Astrocyte (in vitro differentiated cells and primary cell): ENCODE measurements around the gene HGFAC. TPM values are rescaled to one million over a fixed set of nuclear protein-coding genes. Genes with fewer than 3 reads are reported as not detected.

Experiments
- DNase-seq: peaks from one replicate; pipeline ENCODE4 v3.0.0-alpha.2; 2010; ENCODE audit warnings: low read depth
- FAIRE-seq: peaks from 2 replicates; lab custom pipeline; 2011; peaks lifted over from hg19 to GRCh38; lab: Jason Lieb, UNC
- H2AFZ ChIP-seq: 2 replicates; pipeline ENCODE4 v1.6.0; 2012; ENCODE audit warnings: low read depth, low read length, inconsistent platforms
- H3K27ac ChIP-seq: 2 replicates; pipeline ENCODE4 v1.5.1; 2011; ENCODE audit warnings: low read depth, low read length, inconsistent platforms
- H3K27me3 ChIP-seq: 2 replicates; pipeline ENCODE4 v1.6.0; 2011; ENCODE audit warnings: low read length, inconsistent platforms; ENCODE audit not compliant: insufficient read depth
- H3K36me3 ChIP-seq: 2 replicates; pipeline ENCODE4 v1.5.1; 2011; ENCODE audit warnings: low read length, inconsistent platforms; ENCODE audit not compliant: insufficient read depth
- H3K4me1 ChIP-seq: 2 replicates; pipeline ENCODE4 v1.5.1; 2011; ENCODE audit warnings: low read length, inconsistent platforms; ENCODE audit not compliant: insufficient read depth
- H3K4me2 ChIP-seq: 2 replicates; pipeline ENCODE4 v1.6.0; 2012; ENCODE audit warnings: low read length, inconsistent platforms
- H3K4me3 ChIP-seq: 2 replicates; pipeline ENCODE4 v1.5.1; 2011; ENCODE audit warnings: low read depth, mild to moderate bottlenecking, low read length, inconsistent platforms; ENCODE audit not compliant: insufficient read depth
- H3K79me2 ChIP-seq: 2 replicates; pipeline ENCODE4 v1.6.0; 2012; ENCODE audit warnings: mild to moderate bottlenecking, low read length, inconsistent platforms; ENCODE audit not compliant: insufficient read depth
- H3K9ac ChIP-seq: 2 replicates; pipeline ENCODE4 v1.6.0; 2012; ENCODE audit warnings: mild to moderate bottlenecking, low read length, inconsistent platforms
- H3K9me3 ChIP-seq: 2 replicates; pipeline ENCODE4 v1.5.1; 2012; ENCODE audit warnings: low read depth, mild to moderate bottlenecking, low read length, inconsistent platforms; ENCODE audit not compliant: insufficient read depth
- H4K20me1 ChIP-seq: 2 replicates; pipeline ENCODE4 v1.6.0; 2012; ENCODE audit warnings: low read length, inconsistent platforms; ENCODE audit not compliant: insufficient read depth
- H3K27ac Mint-ChIP-seq: one replicate; pipeline ENCODE4 v1.8.0; 2021; ENCODE audit warnings: mild to moderate bottlenecking, mixed read lengths; ENCODE audit not compliant: unreplicated experiment
- H3K27me3 Mint-ChIP-seq: one replicate; pipeline ENCODE4 v1.8.0; 2021; ENCODE audit warnings: low read depth, mixed read lengths; ENCODE audit not compliant: unreplicated experiment
- H3K36me3 Mint-ChIP-seq: one replicate; pipeline ENCODE4 v1.8.0; 2021; ENCODE audit warnings: low read depth, mixed read lengths; ENCODE audit not compliant: unreplicated experiment
- H3K4me1 Mint-ChIP-seq: one replicate; pipeline ENCODE4 v1.8.0; 2021; ENCODE audit warnings: low read depth, mixed read lengths; ENCODE audit not compliant: unreplicated experiment
- H3K4me3 Mint-ChIP-seq: one replicate; pipeline ENCODE4 v1.8.0; 2021; ENCODE audit warnings: mild to moderate bottlenecking, moderate library complexity, mixed read lengths; ENCODE audit not compliant: unreplicated experiment
- H3K9me3 Mint-ChIP-seq: one replicate; pipeline ENCODE4 v1.8.0; 2021; ENCODE audit warnings: mild to moderate bottlenecking, mixed read lengths; ENCODE audit not compliant: unreplicated experiment
- EZH2 ChIP-seq: IDR thresholded peaks from 2 replicates; pipeline ENCODE4 v1.6.1; 2012; ENCODE audit warnings: mild to moderate bottlenecking, low read length, inconsistent platforms; ENCODE audit not compliant: insufficient read depth
- total RNA-seq: library from RNA; stranded (reverse); gene quantifications from 2 replicates; pipeline ENCODE4 v1.2.1, GENCODE V29; 2021
- TF ChIP-seq, protein P1 (sequence below): IDR thresholded peaks from 2 replicates; pipeline ENCODE4 v1.5.1; 2011; ENCODE audit warnings: low read depth, mild to moderate bottlenecking, inconsistent platforms, low read length, moderate library complexity; ENCODE audit not compliant: insufficient read depth

HGFAC gene
- total RNA-seq, 1 donor from 2014 or later: 0.52 TPM

DNA sequence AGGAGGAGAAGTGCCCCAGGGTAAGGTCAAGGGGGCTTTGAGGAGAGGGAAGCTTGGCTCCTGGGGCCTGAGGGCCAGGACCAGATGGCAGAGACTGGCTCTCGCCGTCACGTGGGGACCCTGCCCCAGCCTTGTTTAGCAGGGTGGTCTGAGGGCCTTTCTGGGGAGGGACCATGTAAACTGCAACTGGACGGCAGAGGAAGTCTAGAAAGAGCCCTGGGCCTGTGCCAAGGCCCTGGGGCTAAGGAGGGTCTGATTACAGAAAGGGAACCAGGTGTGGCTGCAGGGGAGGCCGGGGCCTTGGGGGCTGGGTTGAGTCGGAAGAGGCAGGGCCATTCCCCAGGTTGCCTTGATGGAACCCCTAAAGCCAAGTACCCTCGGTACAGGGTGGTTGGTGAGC is 1.8 kb upstream of the HGFAC start:
- FAIRE-seq (no peak), DNase-seq (no peak)
- no peaks in the 10 kb centered on the region for H3K27me3 Mint-ChIP-seq
- Histone ChIP-seq H3K27ac (no peak overlapping the region), H4K20me1 (no peaks in the 10 kb centered on the region), H3K4me3 (no peak overlapping the region), H3K9me3 (no peaks in the 10 kb centered on the region), H3K9ac (no peak overlapping the region), H3K4me2 (no peak overlapping the region), H3K79me2 (no peaks in the 10 kb centered on the region), H2AFZ (no peak overlapping the region), H3K4me1 (peaks cover 8% of the 10 kb centered on the region), H3K36me3 (no peaks in the 10 kb centered on the region), H3K27me3 (no peaks in the 10 kb centered on the region)
- H3K36me3 Mint-ChIP-seq: no peaks in the 10 kb centered on the region
- no peaks in the 10 kb centered on the region for H3K9me3 Mint-ChIP-seq
- TF ChIP-seq, protein P1, sequence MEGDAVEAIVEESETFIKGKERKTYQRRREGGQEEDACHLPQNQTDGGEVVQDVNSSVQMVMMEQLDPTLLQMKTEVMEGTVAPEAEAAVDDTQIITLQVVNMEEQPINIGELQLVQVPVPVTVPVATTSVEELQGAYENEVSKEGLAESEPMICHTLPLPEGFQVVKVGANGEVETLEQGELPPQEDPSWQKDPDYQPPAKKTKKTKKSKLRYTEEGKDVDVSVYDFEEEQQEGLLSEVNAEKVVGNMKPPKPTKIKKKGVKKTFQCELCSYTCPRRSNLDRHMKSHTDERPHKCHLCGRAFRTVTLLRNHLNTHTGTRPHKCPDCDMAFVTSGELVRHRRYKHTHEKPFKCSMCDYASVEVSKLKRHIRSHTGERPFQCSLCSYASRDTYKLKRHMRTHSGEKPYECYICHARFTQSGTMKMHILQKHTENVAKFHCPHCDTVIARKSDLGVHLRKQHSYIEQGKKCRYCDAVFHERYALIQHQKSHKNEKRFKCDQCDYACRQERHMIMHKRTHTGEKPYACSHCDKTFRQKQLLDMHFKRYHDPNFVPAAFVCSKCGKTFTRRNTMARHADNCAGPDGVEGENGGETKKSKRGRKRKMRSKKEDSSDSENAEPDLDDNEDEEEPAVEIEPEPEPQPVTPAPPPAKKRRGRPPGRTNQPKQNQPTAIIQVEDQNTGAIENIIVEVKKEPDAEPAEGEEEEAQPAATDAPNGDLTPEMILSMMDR: no peak
- TF ChIP-seq EZH2: no peak
- H3K4me1 Mint-ChIP-seq: no peaks in the 10 kb centered on the region
- H3K27ac Mint-ChIP-seq: no peak overlapping the region
- H3K4me3 Mint-ChIP-seq: no peak overlapping the region

DNA sequence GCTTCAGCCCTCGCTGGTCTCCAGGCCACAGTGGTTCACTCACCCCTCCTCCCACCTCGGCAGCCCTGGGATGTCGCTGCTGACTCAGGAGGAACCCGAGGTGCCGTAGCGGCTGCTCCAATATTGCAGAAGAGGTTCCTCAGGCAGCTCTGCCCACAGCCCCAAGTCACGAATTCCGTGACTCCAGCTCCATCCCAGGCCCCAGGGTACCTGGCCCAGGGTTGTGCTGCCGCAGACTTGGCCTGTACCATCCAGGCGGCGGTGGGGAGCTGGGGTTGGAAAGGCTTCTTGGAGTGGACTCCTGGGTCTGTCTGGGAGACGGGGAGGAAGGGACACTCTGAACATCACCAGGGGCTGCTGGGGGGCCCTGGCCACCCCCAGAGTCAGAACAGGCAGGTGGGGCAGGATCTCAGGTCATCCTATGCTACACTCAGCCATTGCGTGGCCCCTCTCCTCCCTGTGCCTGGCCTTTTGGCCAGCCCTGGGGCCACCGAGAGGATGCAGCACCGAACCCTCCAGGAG is 728 bp upstream of the HGFAC start:
- no peak overlapping the region for H3K27ac ChIP-seq
- Mint-ChIP-seq H3K36me3 (no peaks in the 10 kb centered on the region), H3K27me3 (no peaks in the 10 kb centered on the region), H3K4me1 (no peaks in the 10 kb centered on the region), H3K27ac (no peak overlapping the region), H3K9me3 (no peaks in the 10 kb centered on the region), H3K4me3 (no peak overlapping the region)
- no peak overlapping the region for H2AFZ ChIP-seq
- H3K79me2 ChIP-seq: no peaks in the 10 kb centered on the region
- H3K36me3 ChIP-seq: no peaks in the 10 kb centered on the region
- no peak overlapping the region for H3K4me2 ChIP-seq
- DNase-seq (no peak), FAIRE-seq (no peak)
- H3K4me1 ChIP-seq: peaks cover 8% of the 10 kb centered on the region
- no peak overlapping the region for H3K4me3 ChIP-seq
- H3K9ac ChIP-seq: no peak overlapping the region
- H3K27me3 ChIP-seq: no peaks in the 10 kb centered on the region
- H3K9me3 ChIP-seq: no peaks in the 10 kb centered on the region
- H4K20me1 ChIP-seq: no peaks in the 10 kb centered on the region
- TF ChIP-seq, protein P1: no peak
- no peak for TF ChIP-seq EZH2

DNA sequence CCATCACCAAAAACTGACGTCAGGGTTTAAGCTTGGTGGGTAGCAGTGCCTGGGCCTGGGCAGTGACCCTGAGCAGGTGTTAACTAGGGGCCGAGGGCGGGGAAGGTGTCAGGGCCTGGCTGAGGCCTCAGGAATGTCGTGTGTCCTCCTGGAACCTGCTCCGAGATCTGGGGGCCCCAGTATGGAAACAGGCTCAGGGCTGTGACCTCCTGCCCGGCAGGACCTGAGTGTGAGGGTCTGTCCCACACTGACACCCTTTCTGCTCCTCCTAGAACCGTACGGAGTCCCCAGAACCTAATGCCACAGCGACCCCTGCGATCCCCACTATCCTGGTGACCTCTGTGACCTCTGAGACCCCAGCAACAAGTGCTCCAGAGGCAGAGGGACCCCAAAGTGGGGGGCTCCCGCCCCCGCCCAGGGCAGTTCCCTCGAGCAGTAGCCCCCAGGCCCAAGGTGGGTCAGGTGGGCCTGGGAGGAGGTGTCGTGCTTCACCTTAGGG is 741 bp downstream of the HGFAC start:
- no peak overlapping the region for H3K4me3 Mint-ChIP-seq
- Histone ChIP-seq H3K27ac (no peak overlapping the region), H3K27me3 (no peaks in the 10 kb centered on the region), H2AFZ (no peak overlapping the region), H3K79me2 (no peaks in the 10 kb centered on the region), H3K9me3 (no peaks in the 10 kb centered on the region), H4K20me1 (no peaks in the 10 kb centered on the region), H3K4me1 (no peaks in the 10 kb centered on the region), H3K36me3 (no peaks in the 10 kb centered on the region), H3K4me3 (no peak overlapping the region), H3K4me2 (no peak overlapping the region), H3K9ac (no peak overlapping the region)
- H3K27me3 Mint-ChIP-seq: no peaks in the 10 kb centered on the region
- no peak for DNase-seq
- no peaks in the 10 kb centered on the region for H3K9me3 Mint-ChIP-seq
- H3K36me3 Mint-ChIP-seq: no peaks in the 10 kb centered on the region
- H3K4me1 Mint-ChIP-seq: no peaks in the 10 kb centered on the region
- FAIRE-seq: no peak
- no peak overlapping the region for H3K27ac Mint-ChIP-seq
- no peak for TF ChIP-seq EZH2
- TF ChIP-seq, protein P1: no peak
